Retinal pigment epithelial cell (primary cell): ENCODE data around the gene IL18R1.

Experiments used
- DNase-seq: peaks from one replicate; pipeline ENCODE4 v3.0.0-alpha.2; 2010; ENCODE audit warnings: low read depth
- H3K4me3 ChIP-seq: 2 replicates; pipeline ENCODE4 v1.5.1; 2011; ENCODE audit warnings: mild to moderate bottlenecking, low read length, control low read depth, moderate library complexity
- TF ChIP-seq, protein P1 (sequence below): conservative IDR thresholded peaks from 2 replicates; pipeline ENCODE4 v1.5.1; 2011; ENCODE audit warnings: low read depth, low read length, control low read depth, inconsistent platforms

The IL18R1 gene

DNA sequence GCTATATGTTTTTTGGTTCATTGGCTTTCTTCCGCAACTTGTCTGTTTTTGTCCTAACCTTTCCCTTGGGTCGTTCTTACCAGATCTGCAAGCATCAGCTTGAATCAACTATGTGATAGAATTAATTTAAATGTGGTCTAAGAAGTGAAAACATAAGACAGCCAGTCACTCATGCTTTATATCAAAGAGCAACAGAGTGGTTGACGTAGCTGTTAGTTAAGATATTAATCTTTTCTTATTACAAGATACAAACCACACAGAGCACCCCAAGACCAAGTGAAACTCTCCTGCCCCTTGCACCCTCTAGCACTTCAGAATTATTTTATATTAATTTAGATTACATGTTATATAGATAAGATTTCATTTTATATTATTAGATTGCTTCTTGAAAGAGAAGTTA is 82.5 kb downstream of the IL18R1 start:
- no peak for DNase-seq
- TF ChIP-seq, protein P1, sequence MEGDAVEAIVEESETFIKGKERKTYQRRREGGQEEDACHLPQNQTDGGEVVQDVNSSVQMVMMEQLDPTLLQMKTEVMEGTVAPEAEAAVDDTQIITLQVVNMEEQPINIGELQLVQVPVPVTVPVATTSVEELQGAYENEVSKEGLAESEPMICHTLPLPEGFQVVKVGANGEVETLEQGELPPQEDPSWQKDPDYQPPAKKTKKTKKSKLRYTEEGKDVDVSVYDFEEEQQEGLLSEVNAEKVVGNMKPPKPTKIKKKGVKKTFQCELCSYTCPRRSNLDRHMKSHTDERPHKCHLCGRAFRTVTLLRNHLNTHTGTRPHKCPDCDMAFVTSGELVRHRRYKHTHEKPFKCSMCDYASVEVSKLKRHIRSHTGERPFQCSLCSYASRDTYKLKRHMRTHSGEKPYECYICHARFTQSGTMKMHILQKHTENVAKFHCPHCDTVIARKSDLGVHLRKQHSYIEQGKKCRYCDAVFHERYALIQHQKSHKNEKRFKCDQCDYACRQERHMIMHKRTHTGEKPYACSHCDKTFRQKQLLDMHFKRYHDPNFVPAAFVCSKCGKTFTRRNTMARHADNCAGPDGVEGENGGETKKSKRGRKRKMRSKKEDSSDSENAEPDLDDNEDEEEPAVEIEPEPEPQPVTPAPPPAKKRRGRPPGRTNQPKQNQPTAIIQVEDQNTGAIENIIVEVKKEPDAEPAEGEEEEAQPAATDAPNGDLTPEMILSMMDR = no peak
- H3K4me3 ChIP-seq = no peak overlapping the region

DNA sequence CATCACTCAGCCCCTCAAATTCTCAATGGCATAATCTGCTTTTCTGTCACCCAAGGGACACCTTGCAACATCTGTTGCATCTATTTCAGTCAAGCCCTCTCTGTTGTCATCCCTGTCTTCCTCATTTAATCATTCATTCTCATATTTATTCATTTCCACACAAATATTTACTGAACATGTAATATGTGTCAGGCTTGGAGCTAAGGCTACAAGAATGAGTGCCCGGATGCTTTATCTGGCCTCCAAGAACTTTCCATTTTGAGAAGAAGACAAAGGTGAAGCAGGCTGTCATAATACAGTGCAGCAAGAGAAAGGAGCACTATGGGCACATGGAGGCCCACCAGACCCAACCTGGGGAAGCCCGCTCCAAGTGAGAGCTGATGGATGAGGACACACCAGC is 83.0 kb downstream of the IL18R1 start:
- DNase-seq = no peak
- H3K4me3 ChIP-seq = no peak overlapping the region
- TF ChIP-seq, protein P1 = no peak

DNA sequence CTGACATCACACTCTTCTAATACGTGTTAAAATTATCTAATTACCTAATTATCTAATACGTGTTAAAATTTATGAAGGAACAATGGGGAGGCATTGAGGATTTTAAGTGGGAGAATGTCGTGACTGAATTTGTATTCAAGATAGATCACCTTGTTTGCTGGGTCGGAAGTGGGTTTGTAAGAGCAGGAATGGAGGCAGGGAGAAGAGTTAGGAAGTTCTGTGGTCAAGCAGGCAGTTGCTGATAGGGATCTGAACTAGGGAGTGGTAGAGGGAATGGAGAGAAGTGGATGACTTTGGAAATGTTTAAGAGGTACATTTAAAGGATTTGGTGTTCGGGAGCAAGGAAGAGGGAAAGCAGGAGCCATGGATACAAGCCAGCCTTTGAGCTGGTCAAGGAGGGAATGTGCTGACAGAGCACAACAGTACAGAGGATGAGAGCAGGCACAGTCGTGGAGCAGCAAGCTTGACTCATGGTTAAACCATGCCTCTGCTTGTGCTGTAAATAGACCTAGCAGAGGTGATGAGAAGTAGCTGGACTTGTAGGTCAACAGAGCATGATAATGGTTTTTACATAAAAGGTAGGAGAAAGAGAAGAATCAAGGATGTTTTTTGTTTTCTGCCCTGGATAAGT is 83.6 kb downstream of the IL18R1 start:
- TF ChIP-seq, protein P1 = no peak
- DNase-seq = peak; percentile 41
- no peak overlapping the region for H3K4me3 ChIP-seq

DNA sequence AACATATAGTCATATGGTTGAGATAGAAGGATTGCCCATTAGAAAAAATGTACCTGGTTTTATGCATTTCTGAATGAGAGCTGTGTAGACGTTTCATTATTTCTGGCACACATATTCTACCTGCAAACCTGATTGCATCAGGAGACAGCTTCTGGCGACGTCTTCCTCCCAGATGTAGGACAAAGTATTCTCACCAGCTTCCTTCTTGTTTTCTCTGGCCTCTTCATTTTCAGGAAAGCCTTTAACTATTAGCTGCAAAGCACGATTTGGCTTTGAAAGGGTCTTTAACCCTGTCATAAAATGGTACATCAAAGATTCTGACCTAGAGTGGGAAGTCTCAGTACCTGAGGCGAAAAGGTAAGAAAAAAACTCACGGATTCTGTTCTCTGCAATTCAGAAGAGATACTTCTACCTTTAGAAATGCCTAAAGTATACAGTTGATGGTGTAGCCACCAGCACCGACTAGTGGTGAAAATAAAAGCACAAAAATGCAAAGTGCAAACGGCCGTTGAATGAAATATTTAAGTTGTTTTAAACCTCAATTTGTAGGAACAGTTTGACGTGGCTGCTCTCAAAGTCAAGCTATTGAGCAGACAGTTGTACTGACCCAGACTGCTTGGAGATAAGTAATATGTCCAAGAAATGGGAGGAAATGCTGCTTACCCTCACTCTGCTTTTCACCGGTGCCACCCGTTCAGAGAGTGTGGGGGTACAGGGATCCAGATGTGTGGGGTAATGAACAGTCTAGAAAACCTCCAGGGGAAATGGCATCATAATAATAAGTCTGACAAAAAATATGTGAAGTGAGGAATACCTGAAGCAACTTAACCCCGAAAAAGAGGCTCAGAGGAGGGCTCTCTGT is 87.6 kb downstream of the IL18R1 start:
- TF ChIP-seq, protein P1 = peak; percentile 74
- no peak overlapping the region for H3K4me3 ChIP-seq
- no peak for DNase-seq

DNA sequence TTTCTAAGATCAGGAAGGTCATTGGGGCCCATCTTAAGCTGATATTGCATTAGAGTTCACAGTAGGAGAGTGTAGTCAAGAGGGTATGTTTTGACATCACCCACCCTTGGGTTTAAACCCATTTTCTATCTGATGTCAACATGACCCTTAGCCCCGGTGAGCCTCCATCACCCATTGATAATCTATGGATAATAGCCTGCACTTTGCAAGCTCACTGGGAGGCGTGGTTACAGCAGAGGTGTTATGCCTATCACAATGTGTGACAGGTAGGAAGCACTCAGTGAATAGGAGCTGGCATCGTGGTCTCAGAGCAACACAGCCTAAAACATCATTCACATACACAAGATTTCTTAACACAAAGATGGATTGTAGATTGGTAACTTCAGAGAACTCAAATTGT is 88.6 kb downstream of the IL18R1 start:
- DNase-seq = no peak
- TF ChIP-seq, protein P1 = no peak

DNA sequence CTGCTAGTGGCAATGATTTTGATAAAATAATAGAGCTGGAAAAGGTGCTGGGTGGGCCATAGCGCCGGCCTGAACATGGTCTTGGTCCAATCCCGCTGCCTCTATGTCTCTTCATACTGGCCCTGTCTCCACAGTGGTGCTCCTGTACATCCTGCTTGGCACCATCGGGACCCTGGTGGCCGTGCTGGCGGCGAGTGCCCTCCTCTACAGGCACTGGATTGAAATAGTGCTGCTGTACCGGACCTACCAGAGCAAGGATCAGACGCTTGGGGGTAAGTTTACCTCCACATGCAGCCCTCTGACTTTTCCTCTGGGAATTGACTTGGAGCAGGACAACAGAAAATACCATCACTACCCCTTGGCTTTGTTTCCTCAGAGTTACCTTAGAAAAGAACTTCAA is 91.3 kb downstream of the IL18R1 start:
- DNase-seq = no peak
- TF ChIP-seq, protein P1 = no peak
- no peak overlapping the region for H3K4me3 ChIP-seq

More for the DNA sequence above, 88.6 kb downstream of the IL18R1 start:
- H3K4me3 ChIP-seq = no peak overlapping the region
